Midbrain (tissue), 1 donor: Measurements from ENCODE around the gene SAYSD1.
"Not testable (repeated sequence)": the region's sequence is repeated elsewhere in the genome, so short reads cannot be mapped to it uniquely, and the experiment has no call there.

Source experiments
- DNase-seq: peaks from one replicate; lab custom pipeline; 2025; lab: John Stamatoyannopoulos, UW

The SAYSD1 gene

GRCh38 chr6:39114704-39115599 lies at the start of gene SAYSD1:
TSS of gene SAYSD1 (minus strand) at chr6:39115186. CDS start at chr6:39115089, 97 bp downstream.
- peak; percentile 91 for DNase-seq

- DNase-seq: no peak
Observed at GRCh38 chr6:39157511-39157910, 42.5 kb upstream of the SAYSD1 start.

GRCh38 chr6:39156801-39157200 lies 41.8 kb upstream of the SAYSD1 start:
- no peak for DNase-seq

- DNase-seq: no peak
Observed at GRCh38 chr6:39154705-39155104, 39.7 kb upstream of the SAYSD1 start.

GRCh38 chr6:39153766-39154397 lies 38.9 kb upstream of the SAYSD1 start:
- DNase-seq: no peak

- DNase-seq: no peak
Observed at GRCh38 chr6:39152262-39152661, 37.3 kb upstream of the SAYSD1 start.

GRCh38 chr6:39151211-39151610 lies 36.2 kb upstream of the SAYSD1 start:
- no peak for DNase-seq

- DNase-seq: no peak
Observed at GRCh38 chr6:39144481-39145173, 29.6 kb upstream of the SAYSD1 start.

- no peak for DNase-seq
Observed at GRCh38 chr6:39143238-39143930, 28.4 kb upstream of the SAYSD1 start.

- DNase-seq: no peak
Observed at GRCh38 chr6:39140556-39141167, 25.7 kb upstream of the SAYSD1 start.

GRCh38 chr6:39137245-39137644 lies 22.3 kb upstream of the SAYSD1 start:
- no peak for DNase-seq

GRCh38 chr6:39136207-39136606 lies 21.2 kb upstream of the SAYSD1 start:
- not testable (repeated sequence) for DNase-seq

GRCh38 chr6:39134761-39135160 lies 19.8 kb upstream of the SAYSD1 start:
- not testable (repeated sequence) for DNase-seq

GRCh38 chr6:39130691-39131090 lies 15.7 kb upstream of the SAYSD1 start:
- no peak for DNase-seq

GRCh38 chr6:39128832-39129231 lies 13.8 kb upstream of the SAYSD1 start:
- DNase-seq: no peak

- DNase-seq: no peak
Observed at GRCh38 chr6:39128106-39128505, 13.1 kb upstream of the SAYSD1 start.

- DNase-seq: no peak
Observed at GRCh38 chr6:39124114-39124513, 9.1 kb upstream of the SAYSD1 start.

GRCh38 chr6:39118921-39119320 lies 3.9 kb upstream of the SAYSD1 start:
- DNase-seq: no peak

- DNase-seq: no peak
Observed at GRCh38 chr6:39114388-39114703, 640 bp downstream of the SAYSD1 start.

GRCh38 chr6:39113788-39114187 lies 1.2 kb downstream of the SAYSD1 start:
- no peak for DNase-seq

GRCh38 chr6:39111280-39111679 lies 3.7 kb downstream of the SAYSD1 start:
- DNase-seq: no peak
